GM12878 (cell line): ENCODE results near the gene CDH8. TPM values are rescaled to one million over a fixed set of nuclear protein-coding genes. Genes with fewer than 3 reads are reported as not detected.

Experiments
- ATAC-seq: fragments of 200-7000 bp; cut with Tn5 transposase; 3 replicates; pipeline ENCODE4 v1.9.1; 2020; ENCODE audit warnings: mild to moderate bottlenecking, moderate library complexity
- BruUV-seq: library from RNA; stranded (reverse); fragments of 400-500 nt; replicated peaks from 2 replicates; lab custom pipeline; 2021; lab: Mats Ljungman, UMichigan
- CTCF ChIA-PET: fragments of 300-600 bp; sonication (Branson Sonifier 250); formaldehyde crosslinking; extraction: SDS; loops from one replicate; lab custom pipeline; 2021; ENCODE audit warnings: inconsistent platforms; lab: Yijun Ruan, JAX
- POLR2A ChIA-PET: fragments of 350-600 bp; formaldehyde crosslinking; extraction: SDS; loops from one replicate; lab custom pipeline; 2021; ENCODE audit warnings: inconsistent platforms; lab: Charles Lee
- RAD21 ChIA-PET: fragments of 300-600 bp; sonication (Branson Sonifier 250); formaldehyde crosslinking; loops from one replicate; lab custom pipeline; 2023; ENCODE audit warnings: antibody characterized with exemption; ENCODE audit not compliant: unreplicated experiment; lab: Charles Lee
- SMC1A ChIA-PET: fragments of 300-600 bp; sonication (Branson Sonifier 250); formaldehyde crosslinking; loops from one replicate; lab custom pipeline; 2023; ENCODE audit not compliant: unreplicated experiment, uncharacterized antibody; lab: Charles Lee
- DNase-seq: peaks from one replicate; pipeline ENCODE4 v3.0.0-alpha.2; 2011; ENCODE audit warnings: low read depth, low spot score
- FAIRE-seq: peaks from 3 replicates; lab custom pipeline; 2011; peaks lifted over from hg19 to GRCh38; lab: Jason Lieb, UNC
- H2AFZ ChIP-seq: 2 replicates; pipeline ENCODE4 v1.6.0; 2011; ENCODE audit warnings: low read depth, low read length, control low read depth; ENCODE audit not compliant: control insufficient read depth
- H3K27ac ChIP-seq: 2 replicates; pipeline ENCODE4 v1.5.1; 2011; ENCODE audit warnings: control low read depth; ENCODE audit not compliant: control insufficient read depth, insufficient read depth
- H3K27me3 ChIP-seq, 2 experiments: replicated peaks in 1 of 2; 2 replicates each; pipeline versions ENCODE4 v1.6.0 to v1.6.1; 2011; ENCODE audit warnings: low read length in 1 of 2; ENCODE audit not compliant: control insufficient read depth in 2 of 2, insufficient read depth in 2 of 2
- H3K36me3 ChIP-seq, 2 experiments: 2 replicates each; pipeline ENCODE4 v1.5.1; 2011; ENCODE audit warnings: low read length in 1 of 2; ENCODE audit not compliant: control insufficient read depth in 2 of 2, insufficient read depth in 2 of 2
- H3K4me1 ChIP-seq: 2 replicates; pipeline ENCODE4 v1.6.1; 2011; ENCODE audit warnings: mild to moderate bottlenecking, low read length, moderate library complexity, mixed read lengths; ENCODE audit not compliant: control insufficient read depth, insufficient read depth
- H3K4me2 ChIP-seq: 2 replicates; pipeline ENCODE4 v1.6.0; 2011; ENCODE audit warnings: control low read depth; ENCODE audit not compliant: control insufficient read depth, insufficient read depth
- H3K4me3 ChIP-seq: fragments of 200-600 bp; sonication (generic); 2 replicates; pipeline ENCODE4 v1.5.1; 2016
- H3K79me2 ChIP-seq: 2 replicates; pipeline ENCODE4 v1.6.0; 2011; ENCODE audit warnings: low read length; ENCODE audit not compliant: control insufficient read depth, insufficient read depth
- H3K9ac ChIP-seq: 2 replicates; pipeline ENCODE4 v1.8.0; 2011; ENCODE audit warnings: low read length, control low read depth, mixed read lengths; ENCODE audit not compliant: control insufficient read depth, insufficient read depth
- H3K9me3 ChIP-seq: replicated peaks from 3 replicates; pipeline ENCODE4 v1.5.1; 2011; ENCODE audit warnings: mild to moderate bottlenecking, low read length; ENCODE audit not compliant: control insufficient read depth, insufficient read depth
- H4K20me1 ChIP-seq: 2 replicates; pipeline ENCODE4 v1.6.0; 2011; ENCODE audit not compliant: control insufficient read depth, insufficient read depth
- E2F8 ChIP-seq: fragments of 450-650 bp; IDR thresholded peaks from 2 replicates; pipeline ENCODE4 v1.6.1; 2018; ENCODE audit warnings: mild to moderate bottlenecking, low read depth, moderate library complexity; ENCODE audit not compliant: partially characterized antibody
- HCFC1 ChIP-seq: fragments of 150-350 bp; IDR thresholded peaks from 2 replicates; pipeline ENCODE4 v1.6.1; 2014; ENCODE audit warnings: low read length
- HDAC6 ChIP-seq: fragments of 200-600 bp; sonication (generic); IDR thresholded peaks from one replicate; pipeline ENCODE4 v1.8.0; 2017; ENCODE audit warnings: antibody characterized with exemption; ENCODE audit not compliant: unreplicated experiment
- IRF5 ChIP-seq: fragments of 450-650 bp; IDR thresholded peaks from 2 replicates; pipeline ENCODE4 v1.6.1; 2017; ENCODE audit warnings: borderline replicate concordance
- LARP7 ChIP-seq: fragments of 450-650 bp; IDR thresholded peaks from 2 replicates; pipeline ENCODE4 v1.6.1; 2017; ENCODE audit warnings: mild to moderate bottlenecking
- MAX ChIP-seq: IDR thresholded peaks from 2 replicates; pipeline ENCODE4 v1.6.1; 2012; ENCODE audit warnings: low read depth, low read length, improper control_type of control experiment
- MTA3 ChIP-seq: IDR thresholded peaks from 2 replicates; pipeline ENCODE4 v1.6.1; 2012; ENCODE audit warnings: low read length, inconsistent platforms, borderline replicate concordance
- NFYA ChIP-seq: IDR thresholded peaks from 2 replicates; pipeline ENCODE4 v1.6.1; 2011; ENCODE audit warnings: low read depth, mild to moderate bottlenecking, low read length, improper control_type of control experiment, borderline replicate concordance
- NR2C1 ChIP-seq: fragments of 450-650 bp; IDR thresholded peaks from 2 replicates; pipeline ENCODE4 v1.6.1; 2017; ENCODE audit warnings: antibody characterized with exemption, mild to moderate bottlenecking, moderate library complexity
- PBX3 ChIP-seq: IDR thresholded peaks from 2 replicates; pipeline ENCODE4 v1.6.1; 2011; ENCODE audit warnings: mild to moderate bottlenecking, low read depth, low read length, moderate library complexity; ENCODE audit not compliant: insufficient replicate concordance
- PKNOX1 ChIP-seq: fragments of 450-650 bp; IDR thresholded peaks from 2 replicates; pipeline ENCODE4 v1.6.1; 2016; ENCODE audit warnings: mild to moderate bottlenecking
- RAD51 ChIP-seq: fragments of 450-650 bp; IDR thresholded peaks from 2 replicates; pipeline ENCODE4 v1.6.1; 2016; ENCODE audit warnings: moderate library complexity, mild to moderate bottlenecking, inconsistent platforms
- RBBP5 ChIP-seq: fragments of 200-600 bp; sonication (generic); conservative IDR thresholded peaks from 2 replicates; pipeline ENCODE4 v1.6.1; 2016
- TCF12 ChIP-seq: IDR thresholded peaks from 2 replicates; pipeline ENCODE4 v1.6.1; 2011; ENCODE audit warnings: low read depth, mild to moderate bottlenecking, low read length
- YY1 ChIP-seq: IDR thresholded peaks from 2 replicates; pipeline ENCODE4 v1.6.1; 2011; ENCODE audit warnings: low read depth, mild to moderate bottlenecking, low read length
- WGBS: methylation state at CpG from one replicate; pipeline ENCODE4 v1.1.6; 2016; ENCODE audit warnings: low lambda C conversion rate; ENCODE audit not compliant: insufficient replicate concordance, insufficient coverage; ENCODE audit errors: missing lambda C conversion rate; 5-methylcytosine and 5-hydroxymethylcytosine counted together
- in situ Hi-C: fragments of 300-500 bp; cut with MboI; formaldehyde crosslinking; loops from 9 replicates; pipeline ENCODE4 v1.14.3; 2018; ENCODE audit warnings: mixed read lengths
- intact Hi-C: fragments of 100-400 bp; cut with micrococcal nuclease; formaldehyde crosslinking; loops from one replicate; pipeline ENCODE4 v1.14.2; 2022; ENCODE audit not compliant: unreplicated experiment
- polyA plus RNA-seq, 11 experiments: library from polyadenylated mRNA; depleted of rRNA in 4 of 11; unstranded in 6 of 11; stranded (reverse) in 5 of 11; fragments of >200 nt; fragmentation: Nextera tagmentation in 4 of 11; fragmentation: Illumina TruSeq in 1 of 11; extraction: Ambion mirVana in 4 of 11; extraction: Trizol in 1 of 11; gene quantifications; 1 replicate in 1 of 11; 2 replicates in 10 of 11; pipeline versions ENCODE4 v1.2.1 to v1.2.3, GENCODE V29; 2011 to 2016; ENCODE audit warnings: inconsistent platforms in 2 of 11, missing spikeins in 2 of 11, low read depth in 1 of 11
- total RNA-seq, 4 experiments: library from RNA; depleted of rRNA in 3 of 4; stranded (reverse); fragments of >200 nt in 3 of 4; fragmentation: Illumina TruSeq in 1 of 4; extraction: Trizol in 1 of 4; gene quantifications; 2 replicates each; pipeline versions ENCODE4 v1.2.1 to v1.2.3, GENCODE V29; 2013 to 2021

The CDH8 gene
- total and polyA plus RNA-seq, 10 of the 15 experiments (the other 5 are each of a cell fraction or from before 2014, with no cell fraction given) = 0.13 to 0.68 (median 0.25) TPM; not detected in 3

- no peak overlapping the region for H3K27ac ChIP-seq
- ChIA-PET CTCF (no interaction called here), SMC1A (no interaction called here), RAD21 (no interaction called here), POLR2A (no interaction called here)
- intact Hi-C loops (no loop called here), in situ Hi-C loops (no loop called here)
- no peaks in the 10 kb centered on the region for H3K27me3 ChIP-seq
- ATAC-seq = no peak
- BruUV-seq = no TSS peak
- H3K36me3 ChIP-seq = no peaks in the 10 kb centered on the region
- H3K4me1 ChIP-seq = no peaks in the 10 kb centered on the region
- no peak overlapping the region for H3K4me2 ChIP-seq
- H3K79me2 ChIP-seq = no peaks in the 10 kb centered on the region
- no peak overlapping the region for H3K4me3 ChIP-seq
- no peaks in the 10 kb centered on the region for H3K9me3 ChIP-seq
- H4K20me1 ChIP-seq = no peaks in the 10 kb centered on the region
- no peak overlapping the region for H2AFZ ChIP-seq
- WGBS = 10% methylated on average over 3 of the region's 3 CpGs
- DNase-seq = no peak
- FAIRE-seq = no peak
- H3K9ac ChIP-seq = no peak overlapping the region
- TF ChIP-seq TCF12 (no peak), YY1 (no peak), E2F8 (no peak), LARP7 (no peak), IRF5 (no peak), MAX (no peak), NR2C1 (no peak), HCFC1 (no peak), PBX3 (no peak), RBBP5 (no peak), NFYA (no peak), PKNOX1 (no peak), RAD51 (no peak), HDAC6 (no peak), MTA3 (no peak)
Observed at GRCh38 chr16:61797296-61797795, 238.9 kb downstream of the CDH8 start.
